B cell (primary cell): Measurements from ENCODE around the gene TMEM120B. TPM values are rescaled to one million over a fixed set of nuclear protein-coding genes. Genes with fewer than 3 reads are reported as not detected.

Source experiments
- ATAC-seq: fragments of 200-7000 bp; cut with Tn5 transposase; one replicate; pipeline ENCODE4 v1.10.0; 2021; ENCODE audit warnings: low read depth, mild to moderate bottlenecking, moderate number of reproducible peaks, moderate library complexity
- CTCF ChIA-PET: fragments of 350-600 bp; sonication (Branson Sonifier 250); formaldehyde crosslinking; loops from one replicate; lab custom pipeline; 2021; ENCODE audit warnings: antibody characterized with exemption, inconsistent platforms; lab: Charles Lee
- POLR2A ChIA-PET: fragments of 350-600 bp; sonication (Branson Sonifier 250); formaldehyde crosslinking; loops from one replicate; lab custom pipeline; 2021; ENCODE audit warnings: antibody characterized with exemption; lab: Charles Lee
- DNase-seq: peaks from one replicate; pipeline ENCODE4 v3.0.0; 2013
- H2AFZ ChIP-seq: 2 replicates; pipeline ENCODE4 v1.6.1; 2012; ENCODE audit warnings: mild to moderate bottlenecking, low read depth, low read length; ENCODE audit not compliant: insufficient read depth, poor library complexity, severe bottlenecking
- H3K27ac ChIP-seq, 2 donors: 1 replicate in 1 of 2; 2 replicates in 1 of 2; pipeline ENCODE4 v1.5.1; 2012 to 2013; ENCODE audit warnings: low read length in 2 of 2, mild to moderate bottlenecking in 2 of 2, moderate library complexity in 1 of 2
- H3K27me3 ChIP-seq, 4 experiments: fragments of 200-600 bp in 1 of 4; sonication (generic) in 1 of 4; replicated peaks in 1 of 4; 1 replicate in 2 of 4; 2 replicates in 2 of 4; pipeline versions ENCODE4 v1.6.1 to v1.7.0; 2013 to 2016; ENCODE audit warnings: low read length in 3 of 4, mild to moderate bottlenecking in 2 of 4, mixed read lengths in 1 of 4, moderate library complexity in 1 of 4; ENCODE audit not compliant: insufficient read depth in 4 of 4, control insufficient read depth in 3 of 4; ENCODE audit errors: control extremely low read depth in 1 of 4
- H3K36me3 ChIP-seq, 2 experiments: replicated peaks in 1 of 2; 1 replicate in 1 of 2; 2 replicates in 1 of 2; pipeline versions ENCODE4 v1.6.1 to v1.7.1; 2013; ENCODE audit warnings: low read length in 1 of 2; ENCODE audit not compliant: insufficient read depth in 2 of 2, control insufficient read depth in 1 of 2; ENCODE audit errors: control extremely low read depth in 1 of 2, extremely low read depth in 1 of 2
- H3K4me1 ChIP-seq, 2 donors: fragments of 200-600 bp in 1 of 2; sonication (generic) in 1 of 2; 1 replicate in 1 of 2; 2 replicates in 1 of 2; pipeline versions ENCODE4 v1.5.1 to v1.6.1; 2013 to 2017; ENCODE audit warnings: low read length in 2 of 2; ENCODE audit not compliant: control insufficient read depth in 2 of 2, insufficient read depth in 2 of 2
- H3K4me2 ChIP-seq: replicated peaks from 2 replicates; pipeline ENCODE3; 2012; ENCODE audit warnings: mild to moderate bottlenecking, low read depth, low read length; ENCODE audit not compliant: poor library complexity, severe bottlenecking
- H3K4me3 ChIP-seq, 5 experiments: fragments of 200-600 bp in 1 of 5; sonication (generic) in 1 of 5; 1 replicate in 3 of 5; 2 replicates in 2 of 5; pipeline versions ENCODE4 v1.5.1 to v1.7.0; 2011 to 2016; ENCODE audit warnings: low read length in 4 of 5, mild to moderate bottlenecking in 4 of 5, low read depth in 2 of 5, control low read depth in 1 of 5, moderate library complexity in 1 of 5; ENCODE audit not compliant: insufficient read depth in 1 of 5; ENCODE audit errors: control extremely low read depth in 1 of 5, extremely low read depth in 1 of 5
- H3K79me2 ChIP-seq: fragments of 200-600 bp; sonication (generic); one replicate; pipeline ENCODE4 v1.6.0; 2016; ENCODE audit warnings: low read length; ENCODE audit not compliant: control insufficient read depth, insufficient read depth
- H3K9ac ChIP-seq: fragments of 200-600 bp; sonication (generic); 2 replicates; pipeline ENCODE4 v1.6.1; 2017; ENCODE audit warnings: mild to moderate bottlenecking, low read length, moderate library complexity
- H3K9me3 ChIP-seq, 3 donors: one replicate each; pipeline versions ENCODE4 v1.6.1 to v1.7.1; 2013; ENCODE audit warnings: low read length in 2 of 3; ENCODE audit not compliant: control insufficient read depth in 2 of 3, insufficient read depth in 1 of 3; ENCODE audit errors: control extremely low read depth in 1 of 3
- H4K20me1 ChIP-seq: 2 replicates; pipeline ENCODE4 v1.6.0; 2012; ENCODE audit warnings: mild to moderate bottlenecking, low read length; ENCODE audit not compliant: insufficient read depth, control insufficient read depth, poor library complexity, severe bottlenecking
- H3K27ac Mint-ChIP-seq: one replicate; pipeline ENCODE4 v1.8.0; 2021; ENCODE audit warnings: mixed read lengths
- H3K27me3 Mint-ChIP-seq: one replicate; pipeline ENCODE4 v1.8.0; 2021; ENCODE audit warnings: mixed read lengths
- H3K4me1 Mint-ChIP-seq: one replicate; pipeline ENCODE4 v1.8.0; 2021; ENCODE audit warnings: mixed read lengths
- H3K4me3 Mint-ChIP-seq: one replicate; pipeline ENCODE4 v1.8.0; 2021; ENCODE audit warnings: mixed read lengths
- H3K9me3 Mint-ChIP-seq: one replicate; pipeline ENCODE4 v1.8.0; 2022; ENCODE audit warnings: mixed read lengths; ENCODE audit not compliant: insufficient read depth
- EZH2 ChIP-seq: IDR thresholded peaks from 2 replicates; pipeline ENCODE4 v1.6.1; 2012; ENCODE audit warnings: borderline replicate concordance, low read depth, mild to moderate bottlenecking, moderate library complexity, low read length; ENCODE audit not compliant: insufficient read depth, poor library complexity, severe bottlenecking
- WGBS: methylation state at CpG from one replicate; pipeline ENCODE4 v1.1.5; 2013; ENCODE audit warnings: missing lambda C conversion rate; ENCODE audit not compliant: insufficient coverage; 5-methylcytosine and 5-hydroxymethylcytosine counted together
- intact Hi-C: fragments of 100-400 bp; cut with micrococcal nuclease; formaldehyde crosslinking; loops from one replicate; pipeline ENCODE4 v1.10.0; 2022
- polyA plus RNA-seq: library from polyadenylated mRNA; depleted of rRNA; stranded (reverse); fragments of >200 nt; gene quantifications from 2 replicates; pipeline ENCODE4 v1.2.3, GENCODE V29; 2012
- total RNA-seq, 2 donors: library from RNA; stranded (reverse); fragments of 120-200 nt in 1 of 2; gene quantifications; 1 replicate in 1 of 2; 2 replicates in 1 of 2; pipeline versions ENCODE4 v1.2.3 to v1.2.4, GENCODE V29; 2013 to 2022
- TF ChIP-seq, protein P1 (sequence below): fragments of 200-600 bp; IDR thresholded peaks from one replicate; pipeline ENCODE4 v1.8.0; 2022; ENCODE audit warnings: antibody characterized with exemption, mild to moderate bottlenecking

Gene TMEM120B
- total and polyA plus RNA-seq, 2 donors (not counting 1 experiment from before 2014, with no cell fraction given) = 9.2 to 9.7 TPM

DNA sequence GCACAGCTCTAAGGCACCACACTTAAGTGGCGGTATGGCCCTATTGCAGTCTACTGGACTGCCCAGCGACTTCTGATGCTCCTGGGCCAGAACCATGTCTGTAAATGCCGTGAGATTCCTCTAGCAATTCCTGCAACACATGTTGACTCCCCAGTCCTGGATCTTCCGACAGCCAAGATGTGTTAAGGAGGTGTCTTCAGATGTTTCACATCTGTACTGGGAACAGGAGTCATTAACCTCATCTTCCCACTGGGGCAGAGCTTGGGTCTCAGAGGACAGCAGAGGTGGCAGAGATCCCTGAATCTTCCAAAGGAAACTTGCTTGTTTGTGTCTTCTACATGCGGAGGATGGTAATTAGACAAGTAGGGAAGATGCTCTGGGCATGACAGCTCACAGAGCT lies 8.2 kb downstream of the TMEM120B start:
- no peaks in the 10 kb centered on the region for H4K20me1 ChIP-seq

DNA sequence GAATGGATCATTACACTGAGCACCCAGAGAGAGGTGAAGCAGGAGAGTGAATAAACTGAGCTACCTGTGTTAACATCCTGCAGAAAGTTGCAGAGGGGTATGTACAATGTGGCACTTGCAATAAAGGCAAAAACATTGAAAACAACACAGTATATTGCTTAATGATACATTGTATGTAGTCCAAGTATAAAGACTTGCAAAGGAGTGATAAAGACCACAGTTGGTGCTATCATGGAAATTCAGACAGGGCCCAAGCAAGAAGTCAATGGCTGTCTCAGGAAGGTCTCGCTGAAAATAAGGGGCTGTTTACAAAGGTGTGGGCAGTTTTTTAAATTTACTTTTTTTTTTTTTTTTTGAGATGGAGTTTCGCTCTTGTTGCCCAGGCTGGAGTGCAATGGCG lies 10.0 kb downstream of the TMEM120B start:
- POLR2A ChIA-PET = no interaction called here
- H3K36me3 ChIP-seq = no peaks in the 10 kb centered on the region
- peaks cover 14% of the 10 kb centered on the region for H3K79me2 ChIP-seq
- H3K9ac ChIP-seq = no peak overlapping the region
- no peaks in the 10 kb centered on the region for H3K4me1 Mint-ChIP-seq
- H3K4me3 Mint-ChIP-seq = no peak overlapping the region
- no peak overlapping the region for H3K4me2 ChIP-seq
- H3K9me3 Mint-ChIP-seq = no peaks in the 10 kb centered on the region
- H3K4me1 ChIP-seq = no peaks in the 10 kb centered on the region
- CTCF ChIA-PET = no interaction called here
- WGBS = no CpG with 5 or more reads among the region's 3 CpGs
- H3K27me3 Mint-ChIP-seq = no peaks in the 10 kb centered on the region
- intact Hi-C loops = no loop called here
- no peaks in the 10 kb centered on the region for H4K20me1 ChIP-seq
- no peak for DNase-seq
- no peak overlapping the region for H2AFZ ChIP-seq
- TF ChIP-seq, protein P1, sequence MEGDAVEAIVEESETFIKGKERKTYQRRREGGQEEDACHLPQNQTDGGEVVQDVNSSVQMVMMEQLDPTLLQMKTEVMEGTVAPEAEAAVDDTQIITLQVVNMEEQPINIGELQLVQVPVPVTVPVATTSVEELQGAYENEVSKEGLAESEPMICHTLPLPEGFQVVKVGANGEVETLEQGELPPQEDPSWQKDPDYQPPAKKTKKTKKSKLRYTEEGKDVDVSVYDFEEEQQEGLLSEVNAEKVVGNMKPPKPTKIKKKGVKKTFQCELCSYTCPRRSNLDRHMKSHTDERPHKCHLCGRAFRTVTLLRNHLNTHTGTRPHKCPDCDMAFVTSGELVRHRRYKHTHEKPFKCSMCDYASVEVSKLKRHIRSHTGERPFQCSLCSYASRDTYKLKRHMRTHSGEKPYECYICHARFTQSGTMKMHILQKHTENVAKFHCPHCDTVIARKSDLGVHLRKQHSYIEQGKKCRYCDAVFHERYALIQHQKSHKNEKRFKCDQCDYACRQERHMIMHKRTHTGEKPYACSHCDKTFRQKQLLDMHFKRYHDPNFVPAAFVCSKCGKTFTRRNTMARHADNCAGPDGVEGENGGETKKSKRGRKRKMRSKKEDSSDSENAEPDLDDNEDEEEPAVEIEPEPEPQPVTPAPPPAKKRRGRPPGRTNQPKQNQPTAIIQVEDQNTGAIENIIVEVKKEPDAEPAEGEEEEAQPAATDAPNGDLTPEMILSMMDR = no peak
- no peak for TF ChIP-seq EZH2
- no peaks in the 10 kb centered on the region for H3K27me3 ChIP-seq
- H3K4me3 ChIP-seq = no peak overlapping the region
- no peak for ATAC-seq
- H3K27ac Mint-ChIP-seq = no peak overlapping the region
- H3K9me3 ChIP-seq = peaks cover 0 to 3% (median 0%) of the 10 kb centered on the region in 3 donors
- H3K27ac ChIP-seq = no peak overlapping the region

More for the DNA sequence above, 8.2 kb downstream of the TMEM120B start:
- H2AFZ ChIP-seq = no peak overlapping the region
- DNase-seq = no peak
- no peaks in the 10 kb centered on the region for H3K27me3 Mint-ChIP-seq
- H3K4me1 ChIP-seq = no peaks in the 10 kb centered on the region
- WGBS = 100% methylated on average over 4 of the region's 5 CpGs
- H3K4me3 ChIP-seq = no peak overlapping the region
- ChIA-PET POLR2A (no interaction called here), CTCF (interaction anchor here (1.1 kb wide), 1 partner anchor 74 kb away, joined by 3 read pairs; no protein-coding TSS in a partner anchor)
- no peak for ATAC-seq
- intact Hi-C loops = no loop called here
- H3K4me1 Mint-ChIP-seq = no peaks in the 10 kb centered on the region
- no peak overlapping the region for H3K27ac Mint-ChIP-seq
- H3K36me3 ChIP-seq = no peaks in the 10 kb centered on the region
- H3K4me2 ChIP-seq = no peak overlapping the region
- H3K79me2 ChIP-seq = peaks cover 14% of the 10 kb centered on the region
- no peak overlapping the region for H3K4me3 Mint-ChIP-seq
- TF ChIP-seq, protein P1 = no peak
- no peak for TF ChIP-seq EZH2
- no peak overlapping the region for H3K27ac ChIP-seq
- H3K27me3 ChIP-seq = no peaks in the 10 kb centered on the region
- H3K9me3 Mint-ChIP-seq = no peaks in the 10 kb centered on the region
- H3K9me3 ChIP-seq = peaks cover 0 to 3% (median 0%) of the 10 kb centered on the region in 3 donors
- H3K9ac ChIP-seq = no peak overlapping the region
